Spleen (tissue), 11 donors: ENCODE results near the gene PTPN14. TPM values are rescaled to one million over a fixed set of nuclear protein-coding genes. Genes with fewer than 3 reads are reported as not detected.

Experiments used
- DNase-seq: peaks from one replicate; pipeline ENCODE4 v3.0.0-alpha.2; 2020
- H3K27ac ChIP-seq, 8 donors: fragments of 200-600 bp; sonication (generic) in 7 of 8; 1 replicate in 4 of 8; 2 replicates in 4 of 8; pipeline versions ENCODE4 v1.5.0 to v1.8.0; 2016 to 2021; ENCODE audit warnings: inconsistent platforms in 4 of 8, mild to moderate bottlenecking in 4 of 8, moderate library complexity in 1 of 8
- H3K27me3 ChIP-seq, 7 donors: fragments of 200-600 bp; sonication (generic) in 6 of 7; replicated peaks in 1 of 7; 1 replicate in 4 of 7; 2 replicates in 3 of 7; pipeline versions ENCODE4 v1.5.0 to v1.8.0; 2016 to 2021; ENCODE audit warnings: inconsistent platforms in 3 of 7, mild to moderate bottlenecking in 1 of 7
- H3K36me3 ChIP-seq, 6 donors: fragments of 200-600 bp; sonication (generic) in 5 of 6; 1 replicate in 4 of 6; 2 replicates in 2 of 6; pipeline versions ENCODE4 v1.5.0 to v1.8.0; 2016 to 2021; ENCODE audit warnings: inconsistent platforms in 2 of 6
- H3K4me1 ChIP-seq, 6 donors: fragments of 200-600 bp; sonication (generic) in 5 of 6; 1 replicate in 3 of 6; 2 replicates in 3 of 6; pipeline versions ENCODE4 v1.5.0 to v1.8.0; 2016 to 2021; ENCODE audit warnings: inconsistent platforms in 3 of 6
- H3K4me3 ChIP-seq, 8 donors: fragments of 200-600 bp; sonication (generic) in 7 of 8; 1 replicate in 4 of 8; 2 replicates in 4 of 8; pipeline versions ENCODE4 v1.5.0 to v1.8.0; 2016 to 2021; ENCODE audit warnings: inconsistent platforms in 4 of 8, mild to moderate bottlenecking in 4 of 8, moderate library complexity in 2 of 8
- H3K9me3 ChIP-seq, 8 donors: fragments of 200-600 bp; sonication (generic) in 7 of 8; 1 replicate in 4 of 8; 2 replicates in 4 of 8; pipeline versions ENCODE4 v1.5.0 to v1.8.0; 2016 to 2021; ENCODE audit warnings: inconsistent platforms in 4 of 8
- POLR2A ChIP-seq, 3 donors: fragments of 450-650 bp; IDR thresholded peaks; one replicate each; pipeline ENCODE4 v1.5.1; 2017; ENCODE audit warnings: antibody characterized with exemption in 3 of 3, mild to moderate bottlenecking in 1 of 3
- POLR2AphosphoS5 ChIP-seq, 3 donors: sonication (generic); formaldehyde crosslinking; IDR thresholded peaks; one replicate each; pipeline ENCODE4 v1.5.1; 2017; ENCODE audit warnings: antibody characterized with exemption in 3 of 3
- WGBS, 5 donors: extraction: QIAGEN DNeasy Blood & Tissue Kit in 3 of 5; methylation state at CpG; one replicate each; pipeline versions ENCODE4 v1.1.5 to v1.1.7; 2013 to 2018; 5-methylcytosine and 5-hydroxymethylcytosine counted together
- intact Hi-C: fragments of 100-400 bp; cut with DNase I; formaldehyde crosslinking; loops from one replicate; pipeline ENCODE4 v1.15.0; 2023; ENCODE audit warnings: low total_unique reads
- polyA plus RNA-seq, 3 donors: library from polyadenylated mRNA; stranded (reverse); fragments of 200-250 nt; gene quantifications; one replicate each; pipeline ENCODE4 v1.2.1, GENCODE V29; 2013
- total RNA-seq, 7 donors: library from RNA; depleted of rRNA in 3 of 7; stranded (reverse); fragments of >200 nt in 3 of 7; fragmentation: NEBNext Ultra II Directional in 4 of 7; extraction: Animal tissue kit (Norgen Biotek cat#: 25700) in 4 of 7; gene quantifications; one replicate each; pipeline versions ENCODE4 v1.1.0 to v1.2.1, GENCODE V29; 2016 to 2021
- TF ChIP-seq, protein P1 (sequence below), 11 experiments: fragments of 200-600 bp in 7 of 11; fragments of 450-650 bp in 4 of 11; sonication (generic) in 4 of 11; IDR thresholded peaks in 8 of 11; conservative IDR thresholded peaks in 3 of 11; 1 replicate in 7 of 11; 2 replicates in 4 of 11; pipeline versions ENCODE4 v1.4.0 to v1.8.0; 2016 to 2021; ENCODE audit warnings: antibody characterized with exemption in 11 of 11, inconsistent platforms in 4 of 11, mild to moderate bottlenecking in 1 of 11
- donor health status: healthy with polysubstance abuse.
- donor health status: DM: no; HTN: no; CAD: no; lungs with moderate emphysema.
- donor health status: DM: no; HTN: no; CAD: no.
- donor health status: Bipolar disorder and iron deficiency.
- donor health status: healthy.
- donor health status: DM: no; HTN: no; CAD: no.
- donor health status: DM: yes; HTN: yes; CAD: no.

The PTPN14 gene
- total and polyA plus RNA-seq, 10 donors: 0.83 to 28.5 (median 16.8) TPM

DNA sequence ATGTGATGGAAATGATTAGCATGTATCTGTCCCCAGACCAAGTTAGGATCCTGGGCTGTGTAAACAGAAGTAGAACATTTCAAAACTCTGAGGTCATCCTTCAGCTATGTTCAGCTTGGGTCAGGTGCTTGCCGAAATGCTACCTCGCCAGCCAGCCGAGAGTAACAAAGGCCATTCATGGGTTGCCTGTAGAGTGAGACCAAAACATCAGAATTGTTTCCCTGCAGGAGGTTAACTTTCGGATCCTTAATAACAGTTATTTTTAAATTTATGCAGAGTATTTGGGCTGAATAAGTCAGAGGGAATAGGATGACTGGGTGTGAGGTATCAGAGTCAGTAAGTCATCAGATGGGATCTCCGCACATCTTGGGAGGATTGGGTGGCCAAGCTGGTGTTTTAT, 234.8 kb downstream of the PTPN14 start:
- peaks cover 0 to 17% (median 0%) of the 10 kb centered on the region in 6 donors for H3K4me1 ChIP-seq
- TF ChIP-seq POLR2AphosphoS5 (IDR thresholded peaks at IDR 0.05): no peak
- TF ChIP-seq, protein P1, sequence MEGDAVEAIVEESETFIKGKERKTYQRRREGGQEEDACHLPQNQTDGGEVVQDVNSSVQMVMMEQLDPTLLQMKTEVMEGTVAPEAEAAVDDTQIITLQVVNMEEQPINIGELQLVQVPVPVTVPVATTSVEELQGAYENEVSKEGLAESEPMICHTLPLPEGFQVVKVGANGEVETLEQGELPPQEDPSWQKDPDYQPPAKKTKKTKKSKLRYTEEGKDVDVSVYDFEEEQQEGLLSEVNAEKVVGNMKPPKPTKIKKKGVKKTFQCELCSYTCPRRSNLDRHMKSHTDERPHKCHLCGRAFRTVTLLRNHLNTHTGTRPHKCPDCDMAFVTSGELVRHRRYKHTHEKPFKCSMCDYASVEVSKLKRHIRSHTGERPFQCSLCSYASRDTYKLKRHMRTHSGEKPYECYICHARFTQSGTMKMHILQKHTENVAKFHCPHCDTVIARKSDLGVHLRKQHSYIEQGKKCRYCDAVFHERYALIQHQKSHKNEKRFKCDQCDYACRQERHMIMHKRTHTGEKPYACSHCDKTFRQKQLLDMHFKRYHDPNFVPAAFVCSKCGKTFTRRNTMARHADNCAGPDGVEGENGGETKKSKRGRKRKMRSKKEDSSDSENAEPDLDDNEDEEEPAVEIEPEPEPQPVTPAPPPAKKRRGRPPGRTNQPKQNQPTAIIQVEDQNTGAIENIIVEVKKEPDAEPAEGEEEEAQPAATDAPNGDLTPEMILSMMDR (IDR thresholded peaks at IDR 0.05 in 8 of 11, conservative IDR thresholded peaks at IDR 0.05 in 3 of 11): no peak
- TF ChIP-seq POLR2A (IDR thresholded peaks at IDR 0.05): no peak
- peaks cover 0 to 74% (median 11%) of the 10 kb centered on the region in 6 donors for H3K36me3 ChIP-seq
- no peak overlapping the region for H3K4me3 ChIP-seq
- no peak for DNase-seq
- no peaks in the 10 kb centered on the region for H3K9me3 ChIP-seq
- intact Hi-C loops: no loop called here
- H3K27ac ChIP-seq: no peak overlapping the region
- WGBS, 5 donors: 79 to 94% (median 93%) methylated on average over 5 of the region's 5 CpGs
- no peaks in the 10 kb centered on the region for H3K27me3 ChIP-seq

DNA sequence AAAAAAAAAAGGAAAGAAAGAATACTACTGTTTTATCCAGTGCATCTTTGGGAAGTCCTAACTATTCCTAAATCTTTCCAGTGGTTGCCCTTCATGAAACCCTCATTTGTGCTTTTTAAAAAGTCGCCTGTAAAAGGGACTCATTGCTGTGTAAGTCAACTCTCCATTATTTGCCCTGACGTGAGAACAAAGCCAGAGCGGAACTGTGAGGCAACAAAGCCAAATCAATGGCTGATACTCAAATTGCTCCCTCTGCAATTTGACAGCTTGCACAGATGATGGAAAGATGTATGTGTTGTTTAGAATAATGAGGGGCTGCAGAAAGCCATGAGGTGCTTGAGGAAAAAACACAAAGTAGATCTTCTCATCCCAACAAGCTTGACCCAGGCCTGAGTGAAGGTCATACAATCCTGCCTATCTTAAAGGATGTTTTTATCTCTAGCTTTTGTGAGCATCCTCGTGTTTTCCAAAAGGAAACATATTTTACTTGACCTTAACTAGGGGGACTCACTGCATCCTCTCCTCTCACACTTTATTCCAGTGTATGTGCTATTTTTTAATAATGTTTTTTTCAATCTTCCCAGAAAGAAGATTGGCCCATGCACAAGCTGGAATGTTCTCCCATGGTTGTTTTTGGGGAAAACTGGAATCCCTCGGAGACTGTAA, 237.1 kb downstream of the PTPN14 start:
- H3K27me3 ChIP-seq: no peaks in the 10 kb centered on the region
- no peak overlapping the region for H3K4me3 ChIP-seq
- no peaks in the 10 kb centered on the region for H3K9me3 ChIP-seq
- DNase-seq: no peak
- H3K27ac ChIP-seq: peak overlapping the region in 2 of 8 donors; percentile 22 to 23
- peaks cover 0 to 51% (median 3%) of the 10 kb centered on the region in 6 donors for H3K36me3 ChIP-seq
- WGBS, 5 donors: 83 to 88% (median 84%) methylated on average over 5 of the region's 5 CpGs
- TF ChIP-seq, protein P1 (IDR thresholded peaks at IDR 0.05 in 8 of 11, conservative IDR thresholded peaks at IDR 0.05 in 3 of 11): no peak
- TF ChIP-seq POLR2AphosphoS5 (IDR thresholded peaks at IDR 0.05): no peak
- TF ChIP-seq POLR2A (IDR thresholded peaks at IDR 0.05): no peak
- H3K4me1 ChIP-seq: peaks cover 8 to 29% (median 18%) of the 10 kb centered on the region in 6 donors
- intact Hi-C loops: no loop called here

DNA sequence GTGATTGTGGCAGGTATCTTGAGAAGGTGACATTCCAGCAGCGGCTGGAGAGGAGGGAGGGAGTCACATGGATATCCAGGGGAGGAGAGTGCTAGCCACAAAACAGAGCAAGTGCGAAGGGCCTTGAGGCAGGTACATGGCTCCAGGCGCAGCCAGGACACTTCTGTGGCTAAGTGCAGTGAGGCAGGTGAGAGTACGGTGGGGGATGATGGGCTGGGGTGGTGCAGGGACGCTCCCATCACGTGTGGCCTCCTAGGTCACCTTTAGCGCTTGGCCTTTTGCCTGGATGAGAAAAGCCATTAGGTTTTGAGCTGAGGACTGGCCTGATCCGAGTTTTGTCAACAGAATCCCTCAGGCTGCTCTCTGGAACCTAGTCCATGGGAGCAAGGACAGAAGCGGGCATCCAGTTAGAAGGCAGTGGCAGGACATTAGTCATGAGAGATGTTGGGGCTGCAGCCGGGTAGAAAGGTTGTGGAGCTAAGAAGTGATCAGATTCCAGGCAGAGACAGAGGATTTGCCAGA, 238.8 kb downstream of the PTPN14 start:
- intact Hi-C loops: no loop called here
- TF ChIP-seq POLR2A (IDR thresholded peaks at IDR 0.05): no peak
- TF ChIP-seq, protein P1 (IDR thresholded peaks at IDR 0.05 in 8 of 11, conservative IDR thresholded peaks at IDR 0.05 in 3 of 11): no peak
- TF ChIP-seq POLR2AphosphoS5 (IDR thresholded peaks at IDR 0.05): no peak
- H3K9me3 ChIP-seq: no peaks in the 10 kb centered on the region
- peaks cover 8 to 27% (median 18%) of the 10 kb centered on the region in 6 donors for H3K4me1 ChIP-seq
- DNase-seq: no peak
- 92 to 95% (median 94%) methylated on average over 10 of the region's 10 CpGs for WGBS, 5 donors
- H3K4me3 ChIP-seq: no peak overlapping the region
- peaks cover 0 to 34% (median 0%) of the 10 kb centered on the region in 6 donors for H3K36me3 ChIP-seq
- no peak overlapping the region for H3K27ac ChIP-seq
- H3K27me3 ChIP-seq: no peaks in the 10 kb centered on the region
